ENCODE measurements around the gene GNA14.
A peak's percentile ranks its signal among the peaks of the same experiment; 100 is the strongest.
"Not testable (repeated sequence)": the region's sequence is repeated elsewhere in the genome, so short reads cannot be mapped to it uniquely, and the experiment has no call there.

The GNA14 gene

DNA sequence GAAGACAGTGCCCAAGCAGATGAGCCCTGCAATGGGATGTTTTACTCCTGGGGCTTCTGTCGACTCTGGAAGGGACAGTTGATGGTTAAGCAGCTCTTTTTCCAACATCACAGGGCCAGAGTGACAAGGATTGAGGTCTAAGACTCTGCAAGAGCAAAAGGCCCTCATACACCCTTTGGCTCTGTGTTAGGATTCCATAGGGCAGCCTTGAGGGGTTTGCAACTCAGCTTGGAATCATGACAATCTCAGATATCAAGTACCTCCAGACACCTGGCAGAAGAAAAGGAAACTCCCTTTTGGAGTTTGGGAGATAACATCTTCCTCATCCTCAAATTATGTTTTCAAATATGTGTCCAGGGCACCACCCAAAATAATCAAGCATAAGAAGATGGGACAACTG, 205.7 kb downstream of the GNA14 start:
- TF ChIP-seq, protein P1, sequence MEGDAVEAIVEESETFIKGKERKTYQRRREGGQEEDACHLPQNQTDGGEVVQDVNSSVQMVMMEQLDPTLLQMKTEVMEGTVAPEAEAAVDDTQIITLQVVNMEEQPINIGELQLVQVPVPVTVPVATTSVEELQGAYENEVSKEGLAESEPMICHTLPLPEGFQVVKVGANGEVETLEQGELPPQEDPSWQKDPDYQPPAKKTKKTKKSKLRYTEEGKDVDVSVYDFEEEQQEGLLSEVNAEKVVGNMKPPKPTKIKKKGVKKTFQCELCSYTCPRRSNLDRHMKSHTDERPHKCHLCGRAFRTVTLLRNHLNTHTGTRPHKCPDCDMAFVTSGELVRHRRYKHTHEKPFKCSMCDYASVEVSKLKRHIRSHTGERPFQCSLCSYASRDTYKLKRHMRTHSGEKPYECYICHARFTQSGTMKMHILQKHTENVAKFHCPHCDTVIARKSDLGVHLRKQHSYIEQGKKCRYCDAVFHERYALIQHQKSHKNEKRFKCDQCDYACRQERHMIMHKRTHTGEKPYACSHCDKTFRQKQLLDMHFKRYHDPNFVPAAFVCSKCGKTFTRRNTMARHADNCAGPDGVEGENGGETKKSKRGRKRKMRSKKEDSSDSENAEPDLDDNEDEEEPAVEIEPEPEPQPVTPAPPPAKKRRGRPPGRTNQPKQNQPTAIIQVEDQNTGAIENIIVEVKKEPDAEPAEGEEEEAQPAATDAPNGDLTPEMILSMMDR (IDR thresholded peaks at IDR 0.05; ENCODE audit: low read depth, low read length, missing control alignments), result no peak
- DNase-seq (ENCODE audit: extremely low read depth, low read depth), result no peak
- no peak overlapping the region for H3K4me3 ChIP-seq (replicated peaks; ENCODE audit: low read depth, low read length)

DNA sequence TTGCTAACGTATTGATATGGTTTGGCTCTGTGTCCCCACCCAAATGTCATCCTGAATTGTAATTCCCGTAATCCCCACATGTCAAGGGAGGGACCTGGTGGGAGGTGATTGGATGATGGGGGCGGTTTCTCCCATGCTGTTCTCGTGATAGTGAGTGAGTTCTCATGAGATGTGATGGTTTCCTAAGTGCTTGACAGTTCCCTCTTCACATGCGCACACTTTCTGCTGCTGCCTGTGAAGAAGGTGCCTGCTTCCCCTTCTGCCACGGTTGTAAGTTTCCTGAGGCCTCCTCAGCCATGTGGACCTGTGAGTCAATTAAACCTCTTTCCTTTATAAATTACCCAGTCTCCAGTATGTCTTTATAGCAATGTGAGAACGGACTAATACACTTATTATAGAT, 207.0 kb downstream of the GNA14 start:
- not testable (repeated sequence) for H3K4me3 ChIP-seq (replicated peaks; ENCODE audit: low read depth, low read length); DNase-seq (ENCODE audit: extremely low read depth, low read depth)

GRCh38 chr9:77440057-77440456, 208.1 kb downstream of the GNA14 start:
- H3K4me3 ChIP-seq (replicated peaks; ENCODE audit: low read depth, low read length), result peak overlapping the region; percentile 26
- peak; percentile 74 for DNase-seq (ENCODE audit: extremely low read depth, low read depth)
- TF ChIP-seq, protein P1 (IDR thresholded peaks at IDR 0.05; ENCODE audit: low read depth, low read length, missing control alignments), result no peak

- no peak overlapping the region for H3K4me3 ChIP-seq (replicated peaks; ENCODE audit: low read depth, low read length)
- no peak for DNase-seq (ENCODE audit: extremely low read depth, low read depth)
- TF ChIP-seq, protein P1 (IDR thresholded peaks at IDR 0.05; ENCODE audit: low read depth, low read length, missing control alignments), result no peak
Measured at GRCh38 chr9:77438653-77439052, 209.5 kb downstream of the GNA14 start.

DNA sequence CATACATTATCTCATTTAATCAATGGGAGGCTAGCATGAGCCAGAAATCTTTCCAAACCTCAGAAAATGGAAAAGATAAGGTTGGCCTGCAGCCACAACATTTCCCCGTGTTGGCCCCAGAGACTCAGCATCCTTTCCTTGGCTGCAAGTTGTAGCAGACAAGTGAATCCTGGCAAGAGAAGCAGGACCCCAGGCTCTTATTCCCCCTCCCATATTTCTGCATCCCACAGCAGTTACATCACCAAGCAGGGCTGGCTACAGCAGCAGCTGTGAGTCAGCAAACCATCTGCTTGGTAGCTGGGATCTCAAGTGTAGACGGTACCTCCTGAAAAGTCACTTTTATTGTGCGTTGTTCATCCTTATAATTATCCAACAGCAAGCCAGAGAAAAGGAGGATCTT, 212.4 kb downstream of the GNA14 start:
- DNase-seq (ENCODE audit: extremely low read depth, low read depth), result no peak
- TF ChIP-seq, protein P1 (IDR thresholded peaks at IDR 0.05; ENCODE audit: low read depth, low read length, missing control alignments), result no peak
- H3K4me3 ChIP-seq (replicated peaks; ENCODE audit: low read depth, low read length), result no peak overlapping the region

- TF ChIP-seq, protein P1 (IDR thresholded peaks at IDR 0.05; ENCODE audit: low read depth, low read length, missing control alignments), result no peak
- no peak overlapping the region for H3K4me3 ChIP-seq (replicated peaks; ENCODE audit: low read depth, low read length)
- DNase-seq (ENCODE audit: extremely low read depth, low read depth), result no peak
Measured at GRCh38 chr9:77435277-77435676, 212.8 kb downstream of the GNA14 start.

- TF ChIP-seq, protein P1 (IDR thresholded peaks at IDR 0.05; ENCODE audit: low read depth, low read length, missing control alignments), result peak; percentile 100
- DNase-seq (ENCODE audit: extremely low read depth, low read depth), result no peak
- no peak overlapping the region for H3K4me3 ChIP-seq (replicated peaks; ENCODE audit: low read depth, low read length)
Measured at GRCh38 chr9:77433675-77434445, 214.3 kb downstream of the GNA14 start.
